ENCODE measurements around the gene UNC80. TPM values are rescaled to one million over a fixed set of nuclear protein-coding genes. Genes with fewer than 3 reads are reported as not detected.

UNC80 gene
- total RNA-seq, 2 experiments from 2014 or later: not detected

- ChIA-PET POLR2A (no interaction called here), CTCF (no interaction called here)
- Mint-ChIP-seq H3K36me3 (no peaks in the 10 kb centered on the region), H3K27me3 (peaks cover 1% of the 10 kb centered on the region), H3K27ac (no peak overlapping the region), H3K4me3 (no peak overlapping the region), H3K4me1 (ENCODE audit: low read depth) (no peaks in the 10 kb centered on the region), H3K9me3 (no peaks in the 10 kb centered on the region)
- DNase-seq: no peak
- intact Hi-C loops (cut with micrococcal nuclease): no loop called here
Measured at GRCh38 chr2:209878701-209879100, 107.1 kb downstream of the UNC80 start.

GRCh38 chr2:209900638-209901037 is 129.0 kb downstream of the UNC80 start:
- Mint-ChIP-seq H3K4me1 (ENCODE audit: low read depth) (no peaks in the 10 kb centered on the region), H3K36me3 (no peaks in the 10 kb centered on the region), H3K27ac (no peak overlapping the region), H3K27me3 (peaks cover 3% of the 10 kb centered on the region), H3K4me3 (no peak overlapping the region), H3K9me3 (no peaks in the 10 kb centered on the region)
- ChIA-PET CTCF (no interaction called here), POLR2A (no interaction called here)
- DNase-seq: no peak
- intact Hi-C loops (cut with micrococcal nuclease): no loop called here

DNA sequence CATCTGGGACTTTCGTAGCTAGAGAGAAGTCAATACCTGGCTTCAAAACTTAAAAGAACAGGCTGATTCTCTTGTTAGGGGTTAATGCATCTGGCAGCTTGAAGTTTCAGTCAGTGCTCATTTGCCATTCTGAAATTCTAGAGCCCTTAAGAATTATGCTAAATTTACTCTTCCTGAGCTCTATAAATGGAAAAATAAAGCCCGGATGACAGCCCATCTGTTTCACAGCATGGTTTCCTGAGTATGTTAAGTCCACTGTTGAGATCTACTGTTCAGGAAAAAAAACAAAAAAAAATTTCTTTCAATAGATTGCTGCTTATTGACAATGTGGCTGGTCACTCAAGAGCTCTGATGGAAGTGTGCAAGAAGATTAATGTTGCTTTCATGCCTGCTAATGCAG is 129.5 kb downstream of the UNC80 start:
- H3K27me3 Mint-ChIP-seq: peaks cover 3% of the 10 kb centered on the region
- DNase-seq: no peak
- H3K4me3 Mint-ChIP-seq: no peak overlapping the region
- no peaks in the 10 kb centered on the region for H3K9me3 Mint-ChIP-seq
- POLR2A ChIA-PET: no interaction called here
- no peaks in the 10 kb centered on the region for H3K4me1 Mint-ChIP-seq (ENCODE audit: low read depth)
- H3K36me3 Mint-ChIP-seq: no peaks in the 10 kb centered on the region
- intact Hi-C loops (cut with micrococcal nuclease): no loop called here
- H3K27ac Mint-ChIP-seq: no peak overlapping the region
- CTCF ChIA-PET: no interaction called here

DNA sequence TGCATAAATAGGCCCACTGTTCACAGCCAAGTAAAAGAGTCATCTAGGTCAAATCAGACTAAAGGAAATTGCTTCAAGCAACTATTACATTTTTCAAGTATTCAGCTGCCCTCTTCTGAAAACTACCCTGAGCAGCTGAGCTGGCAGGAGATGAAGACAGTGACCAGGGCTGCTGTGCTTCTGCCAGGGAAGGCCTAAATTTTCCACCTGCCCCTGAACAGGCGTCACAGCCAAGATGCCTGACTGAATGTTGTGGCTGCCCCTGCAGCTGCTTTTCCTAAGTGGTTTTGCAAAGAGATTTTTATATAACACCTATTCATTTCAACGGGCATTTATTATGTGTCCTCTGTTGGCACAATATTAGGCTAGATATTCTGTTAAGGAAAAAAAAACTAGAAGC is 134.1 kb downstream of the UNC80 start:
- H3K9me3 Mint-ChIP-seq: no peaks in the 10 kb centered on the region
- no peak overlapping the region for H3K27ac Mint-ChIP-seq
- no peaks in the 10 kb centered on the region for H3K27me3 Mint-ChIP-seq
- DNase-seq: no peak
- ChIA-PET CTCF (no interaction called here), POLR2A (no interaction called here)
- H3K36me3 Mint-ChIP-seq: no peaks in the 10 kb centered on the region
- H3K4me3 Mint-ChIP-seq: no peak overlapping the region
- intact Hi-C loops (cut with micrococcal nuclease): no loop called here
- H3K4me1 Mint-ChIP-seq (ENCODE audit: low read depth): no peaks in the 10 kb centered on the region

GRCh38 chr2:209907746-209908145 is 136.1 kb downstream of the UNC80 start:
- no peak for DNase-seq
- Mint-ChIP-seq H3K27me3 (no peaks in the 10 kb centered on the region), H3K4me1 (ENCODE audit: low read depth) (no peaks in the 10 kb centered on the region), H3K27ac (no peak overlapping the region), H3K36me3 (no peaks in the 10 kb centered on the region), H3K4me3 (no peak overlapping the region), H3K9me3 (no peaks in the 10 kb centered on the region)
- ChIA-PET CTCF (no interaction called here), POLR2A (no interaction called here)
- intact Hi-C loops (cut with micrococcal nuclease): no loop called here

DNA sequence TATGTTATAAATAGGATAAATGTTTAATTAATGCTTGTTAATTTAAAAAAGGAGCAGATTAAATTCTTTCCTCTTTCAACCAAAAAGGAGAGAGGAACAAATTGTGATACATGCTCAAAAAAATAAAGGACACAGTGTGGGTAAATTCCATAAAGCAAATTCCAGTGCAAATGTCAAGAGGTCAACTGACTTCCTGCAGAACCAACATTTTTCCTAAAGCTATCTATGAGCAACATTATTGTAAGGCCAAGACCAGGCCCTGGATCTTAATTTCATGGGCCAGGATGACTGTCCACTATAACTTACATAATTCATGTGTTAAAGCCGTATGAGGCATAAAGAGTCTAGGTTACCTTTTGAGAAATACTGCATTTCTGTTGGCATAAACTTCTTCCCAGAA is 136.9 kb downstream of the UNC80 start:
- intact Hi-C loops (cut with micrococcal nuclease): no loop called here
- no peaks in the 10 kb centered on the region for H3K36me3 Mint-ChIP-seq
- no peaks in the 10 kb centered on the region for H3K4me1 Mint-ChIP-seq (ENCODE audit: low read depth)
- H3K27ac Mint-ChIP-seq: no peak overlapping the region
- no peaks in the 10 kb centered on the region for H3K27me3 Mint-ChIP-seq
- H3K9me3 Mint-ChIP-seq: no peaks in the 10 kb centered on the region
- DNase-seq: no peak
- POLR2A ChIA-PET: no interaction called here
- CTCF ChIA-PET: no interaction called here
- no peak overlapping the region for H3K4me3 Mint-ChIP-seq

- H3K9me3 Mint-ChIP-seq: no peaks in the 10 kb centered on the region
- H3K36me3 Mint-ChIP-seq: no peaks in the 10 kb centered on the region
- CTCF ChIA-PET: no interaction called here
- H3K4me1 Mint-ChIP-seq (ENCODE audit: low read depth): no peaks in the 10 kb centered on the region
- intact Hi-C loops (cut with micrococcal nuclease): no loop called here
- POLR2A ChIA-PET: no interaction called here
- H3K27ac Mint-ChIP-seq: no peak overlapping the region
- H3K4me3 Mint-ChIP-seq: no peak overlapping the region
- no peak for DNase-seq
- no peaks in the 10 kb centered on the region for H3K27me3 Mint-ChIP-seq
Measured at GRCh38 chr2:209911486-209911885, 139.9 kb downstream of the UNC80 start.

DNA sequence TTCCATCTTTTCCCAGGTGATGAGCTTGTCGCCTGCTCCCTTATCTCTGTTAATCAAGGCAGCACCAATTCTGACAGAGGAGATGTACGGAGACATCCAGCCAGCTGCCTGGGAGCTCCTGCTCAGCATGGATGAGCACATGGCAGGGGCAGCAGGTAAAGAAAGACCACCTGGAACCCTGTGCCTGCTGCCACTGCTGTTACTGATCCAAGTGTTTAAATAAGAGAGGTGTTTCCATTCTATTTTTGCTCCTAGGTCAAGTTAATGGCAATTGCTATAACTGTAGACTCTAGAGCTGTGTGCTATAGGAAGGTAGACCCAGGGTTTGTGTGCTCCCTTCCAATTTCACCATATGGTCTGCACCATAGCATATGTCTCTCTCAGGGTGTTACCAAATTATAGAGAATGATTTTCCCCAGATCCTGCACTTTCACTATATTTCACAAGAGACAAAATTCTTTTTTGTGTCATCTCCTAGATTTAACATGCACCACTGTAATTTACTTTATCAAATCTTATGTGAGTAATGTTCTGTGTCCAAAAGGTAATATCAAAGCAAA is 142.2 kb downstream of the UNC80 start:
- ChIA-PET POLR2A (no interaction called here), CTCF (no interaction called here)
- H3K9me3 Mint-ChIP-seq: no peaks in the 10 kb centered on the region
- DNase-seq: no peak
- H3K36me3 Mint-ChIP-seq: no peaks in the 10 kb centered on the region
- H3K27ac Mint-ChIP-seq: no peak overlapping the region
- H3K27me3 Mint-ChIP-seq: no peaks in the 10 kb centered on the region
- H3K4me1 Mint-ChIP-seq (ENCODE audit: low read depth): no peaks in the 10 kb centered on the region
- intact Hi-C loops (cut with micrococcal nuclease): no loop called here
- H3K4me3 Mint-ChIP-seq: no peak overlapping the region

GRCh38 chr2:209917154-209917771 is 145.6 kb downstream of the UNC80 start:
- Mint-ChIP-seq H3K9me3 (no peaks in the 10 kb centered on the region), H3K27me3 (no peaks in the 10 kb centered on the region), H3K36me3 (no peaks in the 10 kb centered on the region), H3K27ac (no peak overlapping the region), H3K4me3 (no peak overlapping the region), H3K4me1 (ENCODE audit: low read depth) (no peaks in the 10 kb centered on the region)
- DNase-seq: no peak
- intact Hi-C loops (cut with micrococcal nuclease): no loop called here
- ChIA-PET CTCF (interaction anchor here (0.6 kb wide), 1 partner anchor 1510 kb away, joined by 3 read pairs; no protein-coding TSS in a partner anchor), POLR2A (no interaction called here)

- Mint-ChIP-seq H3K27me3 (no peaks in the 10 kb centered on the region), H3K27ac (no peak overlapping the region), H3K9me3 (no peaks in the 10 kb centered on the region), H3K4me3 (no peak overlapping the region), H3K36me3 (no peaks in the 10 kb centered on the region), H3K4me1 (ENCODE audit: low read depth) (no peaks in the 10 kb centered on the region)
- intact Hi-C loops (cut with micrococcal nuclease): no loop called here
- POLR2A ChIA-PET: no interaction called here
- DNase-seq: no peak
- CTCF ChIA-PET: no interaction called here
Measured at GRCh38 chr2:209918251-209918650, 146.6 kb downstream of the UNC80 start.

DNA sequence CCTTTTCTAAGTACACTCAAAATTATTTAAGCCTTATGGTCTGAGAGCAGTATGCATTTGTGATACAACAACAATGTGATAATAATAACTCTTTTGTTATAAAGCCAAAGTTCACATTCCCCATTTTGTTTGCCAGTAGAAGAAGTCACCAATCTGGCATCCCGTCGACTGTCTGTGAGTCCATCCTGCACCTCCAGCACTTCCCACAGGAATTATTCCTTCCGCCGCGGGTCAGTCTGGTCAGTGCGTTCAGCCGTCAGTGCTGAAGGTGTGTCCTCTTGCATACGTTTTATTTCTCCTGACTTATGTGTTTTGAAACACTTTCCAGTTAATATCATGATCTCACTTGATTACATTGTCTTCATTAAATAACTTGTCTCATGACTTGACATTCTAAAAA is 150.5 kb downstream of the UNC80 start:
- ChIA-PET POLR2A (no interaction called here), CTCF (no interaction called here)
- DNase-seq: no peak
- Mint-ChIP-seq H3K27ac (no peak overlapping the region), H3K4me1 (ENCODE audit: low read depth) (no peaks in the 10 kb centered on the region), H3K9me3 (peaks cover 3% of the 10 kb centered on the region), H3K27me3 (no peaks in the 10 kb centered on the region), H3K4me3 (no peak overlapping the region), H3K36me3 (no peaks in the 10 kb centered on the region)
- intact Hi-C loops (cut with micrococcal nuclease): no loop called here

DNA sequence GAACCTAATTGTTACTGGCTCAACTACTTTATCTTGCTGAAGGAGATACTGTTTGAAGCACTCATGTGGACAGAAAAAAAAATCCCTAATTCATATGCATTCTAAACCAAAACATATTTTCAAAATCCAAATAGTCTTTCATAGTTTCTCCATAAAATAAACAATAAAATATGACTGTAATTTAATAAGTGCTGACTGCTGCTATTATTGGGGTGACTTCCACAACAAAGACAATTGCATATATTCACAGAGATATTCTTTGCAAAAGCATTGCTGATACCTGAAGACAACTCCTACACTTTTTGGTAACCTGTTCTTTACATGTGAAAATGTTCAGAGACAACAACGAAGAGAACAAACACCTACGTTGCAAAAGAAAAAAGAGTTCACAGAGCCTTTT is 157.7 kb downstream of the UNC80 start:
- ChIA-PET CTCF (interaction anchor here (0.9 kb wide), 1 partner anchor 32 kb away, joined by 3 read pairs; no protein-coding TSS in a partner anchor), POLR2A (no interaction called here)
- DNase-seq: no peak
- Mint-ChIP-seq H3K36me3 (no peaks in the 10 kb centered on the region), H3K27me3 (no peaks in the 10 kb centered on the region), H3K9me3 (peaks cover 3% of the 10 kb centered on the region), H3K27ac (no peak overlapping the region), H3K4me1 (ENCODE audit: low read depth) (no peaks in the 10 kb centered on the region), H3K4me3 (no peak overlapping the region)
- intact Hi-C loops (cut with micrococcal nuclease): no loop called here

Measured in activated CD4-positive, alpha-beta memory T cell treated with anti-CD3 and anti-CD28 coated beads for 36 hours (primary cell).